ENCODE data around the gene SLC66A2.
A peak's percentile ranks its signal among the peaks of the same experiment; 100 is the strongest.

SLC66A2 gene

GRCh38 chr18:79971211-79971952 lies 19.9 kb upstream of the SLC66A2 start:
- Histone ChIP-seq H3K9ac (ENCODE audit: low read length) (no peak overlapping the region), H2BK120ac (ENCODE audit: low read depth, low read length) (no peak overlapping the region), H4K5ac (ENCODE audit: low read length) (no peak overlapping the region), H3K27me3 (ENCODE audit: insufficient read depth, low read length, poor library complexity) (no peaks in the 10 kb centered on the region), H2BK5ac (ENCODE audit: low read length) (no peak overlapping the region), H3K4me2 (ENCODE audit: low read length) (no peak overlapping the region), H2AK5ac (ENCODE audit: low read length) (no peak overlapping the region), H2BK15ac (replicated peaks; ENCODE audit: low read depth) (no peak overlapping the region), H4K8ac (ENCODE audit: low read depth, low read length) (no peak overlapping the region), H3K36me3 (ENCODE audit: control insufficient read depth, insufficient read depth, low read length) (peaks cover 2% of the 10 kb centered on the region), H3K79me2 (ENCODE audit: control insufficient read depth, insufficient read depth, low read length) (peaks cover 17% of the 10 kb centered on the region), H3K4me1 (ENCODE audit: control insufficient read depth, low read depth, low read length) (no peaks in the 10 kb centered on the region), H3K56ac (ENCODE audit: low read length) (no peak overlapping the region), H3K4me3 (ENCODE audit: low read length) (no peak overlapping the region), H3K4ac (ENCODE audit: low read depth, low read length) (no peak overlapping the region), H3K23ac (ENCODE audit: low read length) (no peak overlapping the region), H3K79me1 (ENCODE audit: low read length) (peaks cover 12% of the 10 kb centered on the region), H3K18ac (ENCODE audit: low read length) (no peak overlapping the region), H3K27ac (ENCODE audit: low read depth, low read length) (no peak overlapping the region)
- WGBS (ENCODE audit: extremely low coverage, insufficient coverage, low lambda C conversion rate): no CpG with 5 or more reads among the region's 17 CpGs
- DNase-seq: no peak

- no peak overlapping the region for H2AK5ac ChIP-seq (ENCODE audit: low read length)
- no peak overlapping the region for H3K27ac ChIP-seq (ENCODE audit: low read depth, low read length)
- peaks cover 11% of the 10 kb centered on the region for H3K79me1 ChIP-seq (ENCODE audit: low read length)
- H3K4ac ChIP-seq (ENCODE audit: low read depth, low read length): no peak overlapping the region
- no peak overlapping the region for H2BK15ac ChIP-seq (replicated peaks; ENCODE audit: low read depth)
- H2BK120ac ChIP-seq (ENCODE audit: low read depth, low read length): no peak overlapping the region
- H3K79me2 ChIP-seq (ENCODE audit: control insufficient read depth, insufficient read depth, low read length): peaks cover 10% of the 10 kb centered on the region
- no peak for DNase-seq
- H3K4me1 ChIP-seq (ENCODE audit: control insufficient read depth, low read depth, low read length): no peaks in the 10 kb centered on the region
- H4K5ac ChIP-seq (ENCODE audit: low read length): no peak overlapping the region
- no CpG with 5 or more reads among the region's 12 CpGs for WGBS (ENCODE audit: extremely low coverage, insufficient coverage, low lambda C conversion rate)
- no peak overlapping the region for H3K4me2 ChIP-seq (ENCODE audit: low read length)
- H3K4me3 ChIP-seq (ENCODE audit: low read length): no peak overlapping the region
- no peak overlapping the region for H2BK5ac ChIP-seq (ENCODE audit: low read length)
- H3K18ac ChIP-seq (ENCODE audit: low read length): no peak overlapping the region
- H3K23ac ChIP-seq (ENCODE audit: low read length): no peak overlapping the region
- H3K27me3 ChIP-seq (ENCODE audit: insufficient read depth, low read length, poor library complexity): no peaks in the 10 kb centered on the region
- H4K8ac ChIP-seq (ENCODE audit: low read depth, low read length): no peak overlapping the region
- no peak overlapping the region for H3K56ac ChIP-seq (ENCODE audit: low read length)
- peaks cover 2% of the 10 kb centered on the region for H3K36me3 ChIP-seq (ENCODE audit: control insufficient read depth, insufficient read depth, low read length)
- H3K9ac ChIP-seq (ENCODE audit: low read length): no peak overlapping the region
Observed at GRCh38 chr18:79970419-79971133, 19.1 kb upstream of the SLC66A2 start.

GRCh38 chr18:79965119-79965902 lies 13.9 kb upstream of the SLC66A2 start:
- no peak overlapping the region for H4K8ac ChIP-seq (ENCODE audit: low read depth, low read length)
- H2BK120ac ChIP-seq (ENCODE audit: low read depth, low read length): no peak overlapping the region
- no peak overlapping the region for H3K4me3 ChIP-seq (ENCODE audit: low read length)
- DNase-seq: peak; percentile 66
- H3K79me1 ChIP-seq (ENCODE audit: low read length): no peaks in the 10 kb centered on the region
- peak overlapping the region; percentile 3 for H3K18ac ChIP-seq (ENCODE audit: low read length)
- H3K4ac ChIP-seq (ENCODE audit: low read depth, low read length): no peak overlapping the region
- no peak overlapping the region for H3K56ac ChIP-seq (ENCODE audit: low read length)
- no peak overlapping the region for H2AK5ac ChIP-seq (ENCODE audit: low read length)
- H3K27me3 ChIP-seq (ENCODE audit: insufficient read depth, low read length, poor library complexity): no peaks in the 10 kb centered on the region
- no peak overlapping the region for H3K27ac ChIP-seq (ENCODE audit: low read depth, low read length)
- no peak overlapping the region for H3K23ac ChIP-seq (ENCODE audit: low read length)
- no peak overlapping the region for H2BK5ac ChIP-seq (ENCODE audit: low read length)
- H3K4me2 ChIP-seq (ENCODE audit: low read length): no peak overlapping the region
- no peak overlapping the region for H2BK15ac ChIP-seq (replicated peaks; ENCODE audit: low read depth)
- H3K79me2 ChIP-seq (ENCODE audit: control insufficient read depth, insufficient read depth, low read length): no peaks in the 10 kb centered on the region
- no peak overlapping the region for H3K9ac ChIP-seq (ENCODE audit: low read length)
- peaks cover 2% of the 10 kb centered on the region for H3K4me1 ChIP-seq (ENCODE audit: control insufficient read depth, low read depth, low read length)
- WGBS (ENCODE audit: extremely low coverage, insufficient coverage, low lambda C conversion rate): no CpG with 5 or more reads among the region's 24 CpGs
- no peaks in the 10 kb centered on the region for H3K36me3 ChIP-seq (ENCODE audit: control insufficient read depth, insufficient read depth, low read length)
- H4K5ac ChIP-seq (ENCODE audit: low read length): no peak overlapping the region

GRCh38 chr18:79964330-79965118 lies 13.1 kb upstream of the SLC66A2 start, which contains the start of gene HSBP1L1:
HSBP1L1 (plus strand) TSS chr18:79964643; CDS start chr18:79964736, 93 bp downstream.
- Histone ChIP-seq H3K4me3 (ENCODE audit: low read length) (no peak within 1 kb of the TSS), H3K27me3 (ENCODE audit: insufficient read depth, low read length, poor library complexity) (no peaks in the 10 kb centered on the region), H3K18ac (ENCODE audit: low read length) (peak within 1 kb of the TSS; percentile 3), H3K79me2 (ENCODE audit: control insufficient read depth, insufficient read depth, low read length) (no peaks in the 10 kb centered on the region), H2AK5ac (ENCODE audit: low read length) (no peak within 1 kb of the TSS), H3K4ac (ENCODE audit: low read depth, low read length) (no peak within 1 kb of the TSS), H3K9ac (ENCODE audit: low read length) (peak within 1 kb of the TSS; percentile 36), H4K8ac (ENCODE audit: low read depth, low read length) (no peak within 1 kb of the TSS), H2BK5ac (ENCODE audit: low read length) (no peak within 1 kb of the TSS), H3K79me1 (ENCODE audit: low read length) (no peaks in the 10 kb centered on the region), H3K4me2 (ENCODE audit: low read length) (no peak within 1 kb of the TSS), H2BK120ac (ENCODE audit: low read depth, low read length) (no peak within 1 kb of the TSS), H2BK15ac (replicated peaks; ENCODE audit: low read depth) (no peak within 1 kb of the TSS), H3K27ac (ENCODE audit: low read depth, low read length) (no peak within 1 kb of the TSS), H3K23ac (ENCODE audit: low read length) (no peak within 1 kb of the TSS), H3K56ac (ENCODE audit: low read length) (peak within 1 kb of the TSS; percentile 34), H4K5ac (ENCODE audit: low read length) (no peak within 1 kb of the TSS), H3K36me3 (ENCODE audit: control insufficient read depth, insufficient read depth, low read length) (no peaks in the 10 kb centered on the region), H3K4me1 (ENCODE audit: control insufficient read depth, low read depth, low read length) (peaks cover 4% of the 10 kb centered on the region)
- WGBS (ENCODE audit: extremely low coverage, insufficient coverage, low lambda C conversion rate): no CpG with 5 or more reads among the region's 73 CpGs
- peak; percentile 70 for DNase-seq

- no CpG with 5 or more reads among the region's 30 CpGs for WGBS (ENCODE audit: extremely low coverage, insufficient coverage, low lambda C conversion rate)
- Histone ChIP-seq H3K79me2 (ENCODE audit: control insufficient read depth, insufficient read depth, low read length) (no peaks in the 10 kb centered on the region), H4K5ac (ENCODE audit: low read length) (no peak overlapping the region), H3K23ac (ENCODE audit: low read length) (no peak overlapping the region), H3K4me1 (ENCODE audit: control insufficient read depth, low read depth, low read length) (peaks cover 5% of the 10 kb centered on the region), H3K4ac (ENCODE audit: low read depth, low read length) (no peak overlapping the region), H3K27ac (ENCODE audit: low read depth, low read length) (no peak overlapping the region), H3K4me3 (ENCODE audit: low read length) (no peak overlapping the region), H4K8ac (ENCODE audit: low read depth, low read length) (no peak overlapping the region), H3K18ac (ENCODE audit: low read length) (no peak overlapping the region), H3K9ac (ENCODE audit: low read length) (no peak overlapping the region), H3K27me3 (ENCODE audit: insufficient read depth, low read length, poor library complexity) (no peaks in the 10 kb centered on the region), H3K36me3 (ENCODE audit: control insufficient read depth, insufficient read depth, low read length) (no peaks in the 10 kb centered on the region), H2BK5ac (ENCODE audit: low read length) (no peak overlapping the region), H2BK15ac (replicated peaks; ENCODE audit: low read depth) (no peak overlapping the region), H2BK120ac (ENCODE audit: low read depth, low read length) (no peak overlapping the region), H2AK5ac (ENCODE audit: low read length) (no peak overlapping the region), H3K56ac (ENCODE audit: low read length) (no peak overlapping the region), H3K4me2 (ENCODE audit: low read length) (no peak overlapping the region), H3K79me1 (ENCODE audit: low read length) (no peaks in the 10 kb centered on the region)
- DNase-seq: no peak
Observed at GRCh38 chr18:79963658-79964329, 12.3 kb upstream of the SLC66A2 start.

All from mesendoderm (in vitro differentiated cells).